ENCODE data around the gene TEX38. TPM values are rescaled to one million over a fixed set of nuclear protein-coding genes. Genes with fewer than 3 reads are reported as not detected.

Gene TEX38
- total RNA-seq, 1 donor from 2014 or later, result not detected

- DNase-seq (ENCODE audit: extremely low spot score, unreplicated experiment), result no peak
- no peak overlapping the region for H3K27ac Mint-ChIP-seq (ENCODE audit: unreplicated experiment)
- no peaks in the 10 kb centered on the region for H3K9me3 Mint-ChIP-seq (ENCODE audit: unreplicated experiment)
- no peak overlapping the region for H3K4me3 Mint-ChIP-seq (ENCODE audit: unreplicated experiment)
- TF ChIP-seq CTCF (IDR thresholded peaks at IDR 0.05), result no peak
- H3K27me3 Mint-ChIP-seq (ENCODE audit: unreplicated experiment), result no peaks in the 10 kb centered on the region
- H3K36me3 Mint-ChIP-seq (ENCODE audit: unreplicated experiment), result peaks cover 34% of the 10 kb centered on the region
- no peaks in the 10 kb centered on the region for H3K4me1 Mint-ChIP-seq (ENCODE audit: unreplicated experiment)
These were observed 4.1 kb downstream of the TEX38 start for GRCh38 chr1:46675549-46676314.

- Mint-ChIP-seq H3K4me1 (ENCODE audit: unreplicated experiment) (no peaks in the 10 kb centered on the region), H3K27ac (ENCODE audit: unreplicated experiment) (no peak overlapping the region), H3K4me3 (ENCODE audit: unreplicated experiment) (no peak overlapping the region), H3K27me3 (ENCODE audit: unreplicated experiment) (no peaks in the 10 kb centered on the region), H3K9me3 (ENCODE audit: unreplicated experiment) (no peaks in the 10 kb centered on the region), H3K36me3 (ENCODE audit: unreplicated experiment) (peaks cover 35% of the 10 kb centered on the region)
- no peak for DNase-seq (ENCODE audit: extremely low spot score, unreplicated experiment)
- TF ChIP-seq CTCF (IDR thresholded peaks at IDR 0.05), result no peak
These were observed 4.9 kb downstream of the TEX38 start for GRCh38 chr1:46676531-46676930.

- H3K27ac Mint-ChIP-seq (ENCODE audit: unreplicated experiment), result no peak overlapping the region
- H3K4me1 Mint-ChIP-seq (ENCODE audit: unreplicated experiment), result no peaks in the 10 kb centered on the region
- no peak for DNase-seq (ENCODE audit: extremely low spot score, unreplicated experiment)
- no peak overlapping the region for H3K4me3 Mint-ChIP-seq (ENCODE audit: unreplicated experiment)
- H3K36me3 Mint-ChIP-seq (ENCODE audit: unreplicated experiment), result peaks cover 41% of the 10 kb centered on the region
- H3K27me3 Mint-ChIP-seq (ENCODE audit: unreplicated experiment), result no peaks in the 10 kb centered on the region
- H3K9me3 Mint-ChIP-seq (ENCODE audit: unreplicated experiment), result no peaks in the 10 kb centered on the region
- no peak for TF ChIP-seq CTCF (IDR thresholded peaks at IDR 0.05)
These were observed 5.7 kb downstream of the TEX38 start for GRCh38 chr1:46677339-46677738.

GRCh38 chr1:46679789-46680573 lies 8.3 kb downstream of the TEX38 start:
- no peak for DNase-seq (ENCODE audit: extremely low spot score, unreplicated experiment)
- Mint-ChIP-seq H3K36me3 (ENCODE audit: unreplicated experiment) (peaks cover 51% of the 10 kb centered on the region), H3K27ac (ENCODE audit: unreplicated experiment) (no peak overlapping the region), H3K9me3 (ENCODE audit: unreplicated experiment) (no peaks in the 10 kb centered on the region), H3K4me3 (ENCODE audit: unreplicated experiment) (no peak overlapping the region), H3K4me1 (ENCODE audit: unreplicated experiment) (no peaks in the 10 kb centered on the region), H3K27me3 (ENCODE audit: unreplicated experiment) (no peaks in the 10 kb centered on the region)
- no peak for TF ChIP-seq CTCF (IDR thresholded peaks at IDR 0.05)
